BE2C (cell line): Measurements from ENCODE around the gene CSNK2A3.

ENCODE experiments used
- DNase-seq: peaks from one replicate; pipeline ENCODE4 v3.0.0-alpha.2; 2020
- H3K27me3 ChIP-seq: fragments of 250-450 bp; sonication (Bioruptor Pico); 2 replicates; pipeline ENCODE4 v1.5.1; 2020; ENCODE audit warnings: mild to moderate bottlenecking
- H3K36me3 ChIP-seq: fragments of 250-450 bp; sonication (Bioruptor Pico); 2 replicates; pipeline ENCODE4 v1.5.1; 2020; ENCODE audit warnings: mild to moderate bottlenecking
- H3K4me1 ChIP-seq: fragments of 250-450 bp; sonication (Bioruptor Pico); 2 replicates; pipeline ENCODE4 v1.5.1; 2020
- H3K4me3 ChIP-seq: 2 replicates; pipeline ENCODE4 v1.5.1; 2011; ENCODE audit warnings: low read depth, low read length
- H3K9me3 ChIP-seq: fragments of 250-450 bp; sonication (Bioruptor Pico); 2 replicates; pipeline ENCODE4 v1.5.1; 2020
- CTCF ChIP-seq: IDR thresholded peaks from 2 replicates; pipeline ENCODE4 v1.5.1; 2012; ENCODE audit warnings: mild to moderate bottlenecking, low read depth, low read length

Gene CSNK2A3

GRCh38 chr11:11351042-11351586 lies 1.9 kb downstream of the CSNK2A3 start:
- Histone ChIP-seq H3K27me3 (no peaks in the 10 kb centered on the region), H3K4me1 (no peaks in the 10 kb centered on the region), H3K9me3 (no peaks in the 10 kb centered on the region), H3K4me3 (no peak overlapping the region), H3K36me3 (no peaks in the 10 kb centered on the region)
- DNase-seq, result no peak
- TF ChIP-seq CTCF, result no peak

GRCh38 chr11:11349870-11350337 lies 3.1 kb downstream of the CSNK2A3 start:
- Histone ChIP-seq H3K36me3 (no peaks in the 10 kb centered on the region), H3K4me1 (no peaks in the 10 kb centered on the region), H3K4me3 (no peak overlapping the region), H3K9me3 (no peaks in the 10 kb centered on the region), H3K27me3 (no peaks in the 10 kb centered on the region)
- DNase-seq, result no peak
- TF ChIP-seq CTCF, result no peak

GRCh38 chr11:11349106-11349825 lies 3.8 kb downstream of the CSNK2A3 start:
- no peaks in the 10 kb centered on the region for H3K27me3 ChIP-seq

GRCh38 chr11:11348303-11348702 lies 4.7 kb downstream of the CSNK2A3 start:
- Histone ChIP-seq H3K4me1 (no peaks in the 10 kb centered on the region), H3K27me3 (no peaks in the 10 kb centered on the region), H3K36me3 (no peaks in the 10 kb centered on the region), H3K4me3 (no peak overlapping the region), H3K9me3 (no peaks in the 10 kb centered on the region)
- no peak for DNase-seq
- no peak for TF ChIP-seq CTCF

More at GRCh38 chr11:11349106-11349825, 3.8 kb downstream of the CSNK2A3 start:
- no peak overlapping the region for H3K4me3 ChIP-seq
- no peak for DNase-seq
- H3K36me3 ChIP-seq, result no peaks in the 10 kb centered on the region
- H3K4me1 ChIP-seq, result no peaks in the 10 kb centered on the region
- no peaks in the 10 kb centered on the region for H3K9me3 ChIP-seq
- TF ChIP-seq CTCF, result no peak

GRCh38 chr11:11347592-11347991 lies 5.5 kb downstream of the CSNK2A3 start:
- no peaks in the 10 kb centered on the region for H3K27me3 ChIP-seq
- TF ChIP-seq CTCF, result no peak
- no peaks in the 10 kb centered on the region for H3K9me3 ChIP-seq
- no peak overlapping the region for H3K4me3 ChIP-seq
- no peaks in the 10 kb centered on the region for H3K4me1 ChIP-seq
- DNase-seq, result no peak
- H3K36me3 ChIP-seq, result no peaks in the 10 kb centered on the region

- no peak for TF ChIP-seq CTCF
- H3K27me3 ChIP-seq, result no peaks in the 10 kb centered on the region
- DNase-seq, result no peak
- H3K9me3 ChIP-seq, result no peaks in the 10 kb centered on the region
- no peak overlapping the region for H3K4me3 ChIP-seq
- H3K4me1 ChIP-seq, result no peaks in the 10 kb centered on the region
- H3K36me3 ChIP-seq, result no peaks in the 10 kb centered on the region
These were observed 6.7 kb downstream of the CSNK2A3 start for GRCh38 chr11:11346303-11346702.
